Ishikawa (cell line): ENCODE results near the gene LCE2B.

ENCODE experiments used
- EGR1 ChIP-seq: IDR thresholded peaks from 2 replicates; pipeline ENCODE4 v1.6.1; 2012
- MAX ChIP-seq: IDR thresholded peaks from 2 replicates; pipeline ENCODE4 v1.6.1; 2012

GRCh38 chr1:152735648-152736047, 49.7 kb downstream of the LCE2B start:
- TF ChIP-seq MAX = no peak
- no peak for TF ChIP-seq EGR1
